GM12801 (cell line): ENCODE data around the gene SLC16A11.

ENCODE experiments used
- TF ChIP-seq, protein P1 (sequence below): IDR thresholded peaks from one replicate; pipeline ENCODE4 v1.5.1; 2011; ENCODE audit warnings: control low read depth; ENCODE audit not compliant: insufficient read length; ENCODE audit errors: extremely low read depth

SLC16A11 gene

DNA sequence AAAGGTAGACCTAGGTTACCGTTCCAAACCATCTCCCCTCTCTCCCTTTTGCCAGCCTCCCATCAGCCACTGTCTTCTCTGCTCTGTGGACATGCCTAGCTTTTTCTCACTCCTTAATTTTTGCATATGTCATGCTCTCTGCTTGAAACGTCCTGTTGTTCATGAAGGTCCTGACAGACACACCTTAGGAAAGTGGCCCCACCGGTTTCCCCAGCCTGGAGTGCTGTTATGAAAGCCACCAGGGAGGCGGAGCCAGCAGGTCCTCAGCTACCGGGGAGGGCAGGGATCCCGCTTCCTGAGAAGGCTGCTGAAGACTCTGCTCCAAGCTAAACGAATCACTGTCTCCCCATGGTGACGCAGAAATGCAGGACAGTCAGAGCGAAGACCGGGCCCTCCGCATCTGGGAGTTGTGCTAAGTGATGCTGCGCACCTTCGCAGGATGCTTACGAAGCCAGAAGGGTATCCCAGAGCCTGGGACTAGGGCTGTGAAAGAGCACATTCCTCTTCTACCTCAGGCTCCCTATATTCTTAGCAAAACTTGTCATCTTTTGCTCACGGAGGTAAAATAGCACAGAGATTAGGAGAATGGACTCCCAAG is 2.3 kb upstream of the SLC16A11 start:
- TF ChIP-seq, protein P1, sequence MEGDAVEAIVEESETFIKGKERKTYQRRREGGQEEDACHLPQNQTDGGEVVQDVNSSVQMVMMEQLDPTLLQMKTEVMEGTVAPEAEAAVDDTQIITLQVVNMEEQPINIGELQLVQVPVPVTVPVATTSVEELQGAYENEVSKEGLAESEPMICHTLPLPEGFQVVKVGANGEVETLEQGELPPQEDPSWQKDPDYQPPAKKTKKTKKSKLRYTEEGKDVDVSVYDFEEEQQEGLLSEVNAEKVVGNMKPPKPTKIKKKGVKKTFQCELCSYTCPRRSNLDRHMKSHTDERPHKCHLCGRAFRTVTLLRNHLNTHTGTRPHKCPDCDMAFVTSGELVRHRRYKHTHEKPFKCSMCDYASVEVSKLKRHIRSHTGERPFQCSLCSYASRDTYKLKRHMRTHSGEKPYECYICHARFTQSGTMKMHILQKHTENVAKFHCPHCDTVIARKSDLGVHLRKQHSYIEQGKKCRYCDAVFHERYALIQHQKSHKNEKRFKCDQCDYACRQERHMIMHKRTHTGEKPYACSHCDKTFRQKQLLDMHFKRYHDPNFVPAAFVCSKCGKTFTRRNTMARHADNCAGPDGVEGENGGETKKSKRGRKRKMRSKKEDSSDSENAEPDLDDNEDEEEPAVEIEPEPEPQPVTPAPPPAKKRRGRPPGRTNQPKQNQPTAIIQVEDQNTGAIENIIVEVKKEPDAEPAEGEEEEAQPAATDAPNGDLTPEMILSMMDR = no peak

DNA sequence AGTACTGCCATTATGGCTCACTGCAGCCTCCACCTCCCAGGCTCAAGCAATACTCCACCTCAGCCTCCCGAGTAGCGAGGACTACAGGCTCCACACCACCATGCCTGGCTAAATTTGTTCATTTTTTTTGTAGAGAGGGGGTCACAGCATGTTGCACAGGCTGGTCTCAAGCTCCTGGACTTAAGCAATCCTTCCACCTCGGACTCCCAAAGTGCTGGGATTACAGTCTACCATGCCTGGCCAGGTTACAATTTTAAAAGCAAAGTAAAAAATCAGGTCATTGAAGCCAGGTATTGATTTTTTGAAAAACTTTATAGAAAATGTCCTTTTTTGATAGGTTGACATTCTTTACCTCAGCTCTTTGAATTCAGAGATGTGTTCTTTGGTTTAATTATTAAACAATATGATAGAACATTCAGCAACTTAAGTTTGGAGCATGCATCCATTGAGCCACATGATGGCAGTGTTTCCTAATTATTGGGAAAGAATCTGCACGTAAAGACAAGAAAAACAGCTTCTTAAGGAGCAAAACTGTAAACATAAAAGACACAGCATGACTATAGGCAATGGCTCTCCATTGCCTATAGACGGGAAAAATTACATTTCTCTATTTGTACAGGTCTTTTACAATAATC is 1.7 kb upstream of the SLC16A11 start:
- TF ChIP-seq, protein P1 = no peak

DNA sequence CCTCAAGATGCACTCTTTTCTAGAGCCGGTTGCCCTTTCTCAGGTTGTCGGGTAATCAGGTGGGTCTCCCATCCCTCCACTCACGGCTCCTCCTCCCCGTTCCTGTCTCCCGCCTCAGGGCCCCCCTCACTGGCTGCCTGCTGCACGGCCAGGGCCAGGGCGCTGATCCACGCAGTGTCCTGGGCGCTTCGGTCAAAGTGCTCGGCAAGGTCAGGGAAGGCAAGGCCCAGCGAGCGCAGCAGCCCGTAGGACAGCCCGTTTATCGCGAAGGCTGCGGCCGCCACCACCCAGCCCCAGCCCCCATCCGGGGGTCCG is 753 bp downstream of the SLC16A11 start:
- TF ChIP-seq, protein P1 = no peak

GRCh38 chr17:7042501-7043181 is 1.3 kb downstream of the SLC16A11 start:
- TF ChIP-seq, protein P1 = no peak

DNA sequence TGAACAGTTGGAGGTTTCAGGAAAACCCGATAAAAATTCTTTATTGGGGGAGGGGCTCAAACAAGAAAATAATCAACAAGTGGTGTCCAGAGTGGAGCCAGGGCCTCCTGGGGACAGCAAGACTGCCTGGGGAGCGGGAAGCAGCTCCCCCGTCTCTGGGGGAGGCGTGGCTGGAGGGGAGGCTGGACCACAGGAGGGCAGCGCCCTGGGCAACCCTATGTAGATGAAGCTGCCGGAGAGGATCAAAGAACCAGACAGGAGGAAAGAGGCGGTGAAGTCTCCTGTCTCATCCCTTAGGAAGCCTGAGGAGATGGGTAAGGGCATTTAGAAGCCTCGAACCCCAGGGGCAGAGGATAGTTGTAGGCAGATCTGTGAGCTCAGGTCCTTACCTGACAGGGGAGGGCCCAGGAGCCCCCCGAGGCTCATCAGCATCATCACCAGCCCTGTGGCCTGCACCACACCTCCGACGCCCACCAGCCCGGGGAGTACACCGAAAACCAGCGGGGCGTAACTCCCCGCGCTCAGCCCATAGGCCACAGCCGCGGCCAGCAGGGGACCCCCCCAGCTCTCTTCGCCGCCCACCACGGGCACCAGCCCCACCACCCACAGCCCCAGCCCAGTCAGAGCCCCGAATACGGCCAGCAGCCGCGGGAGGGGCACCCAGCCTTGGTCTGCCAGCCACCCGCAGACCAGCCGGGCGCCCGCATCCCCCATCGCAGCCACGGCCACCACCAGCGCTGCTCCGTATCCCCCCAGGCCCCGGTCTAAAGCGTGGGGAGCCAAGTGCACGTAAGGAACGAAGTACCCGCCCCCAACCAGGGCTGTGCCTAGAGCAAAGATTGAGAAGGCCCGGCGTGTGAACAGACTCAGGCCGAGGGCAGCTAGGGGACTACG is 2.0 kb downstream of the SLC16A11 start:
- TF ChIP-seq, protein P1 = no peak

DNA sequence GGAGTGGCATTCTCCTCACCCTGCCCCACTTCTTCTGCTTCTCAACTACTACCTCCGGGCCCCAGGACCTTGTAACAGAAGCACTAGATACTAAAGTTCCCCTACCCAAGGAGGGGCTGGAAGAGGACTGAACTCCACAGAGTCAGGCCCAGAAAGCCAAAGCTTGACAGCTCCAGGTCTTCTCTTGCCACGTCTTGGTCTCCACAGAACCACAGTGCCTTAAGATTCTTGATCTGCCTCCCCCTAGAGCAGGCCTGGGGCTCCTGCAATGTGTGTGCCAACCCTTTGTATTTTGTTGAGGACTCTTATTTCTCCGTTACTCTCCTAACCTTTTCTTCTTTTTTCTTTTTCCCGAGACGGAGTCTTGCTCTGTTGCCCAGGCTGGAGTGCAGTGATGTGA is 4.1 kb downstream of the SLC16A11 start:
- TF ChIP-seq, protein P1 = no peak
